Measurements from ENCODE around the gene PFN2. TPM values are rescaled to one million over a fixed set of nuclear protein-coding genes. Genes with fewer than 3 reads are reported as not detected.
A peak's percentile ranks its signal among the peaks of the same experiment; 100 is the strongest.
"Not testable (repeated sequence)": the region's sequence is repeated elsewhere in the genome, so short reads cannot be mapped to it uniquely, and the experiment has no call there.

PFN2 gene
- total RNA-seq, 4 donors from 2014 or later = 7.1 to 15.9 (median 12.6) TPM

DNA sequence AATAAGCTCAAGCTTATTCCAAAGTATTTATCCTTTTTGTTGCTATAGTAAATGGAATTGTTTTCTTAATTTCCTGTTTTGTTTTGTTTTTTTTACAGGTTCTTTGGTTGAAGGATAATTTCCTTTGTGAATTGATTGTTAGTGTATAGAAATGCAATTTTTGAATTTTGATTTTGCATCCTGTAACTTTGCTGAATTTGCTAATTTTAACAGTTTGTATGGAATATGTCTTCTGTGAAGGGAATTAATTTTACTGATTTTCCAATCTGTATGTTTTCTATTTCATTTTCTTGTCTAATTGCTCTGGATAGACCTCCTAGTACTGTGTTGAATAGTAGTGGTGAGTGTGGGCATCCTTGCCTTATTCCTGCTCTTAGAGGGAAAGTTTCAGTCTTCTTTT is 28.3 kb downstream of the PFN2 start:
- TF ChIP-seq CTCF (IDR thresholded peaks at IDR 0.05) (no peak), POLR2A (IDR thresholded peaks at IDR 0.05) (no peak)
- no peak overlapping the region for H3K4me3 ChIP-seq (ENCODE audit: low read depth, poor library complexity, severe bottlenecking)
- DNase-seq (ENCODE audit: low spot score in 2 of 2) = no peak
- intact Hi-C loops (cut with DNase I; ENCODE audit: low total_unique reads) = no loop called here

DNA sequence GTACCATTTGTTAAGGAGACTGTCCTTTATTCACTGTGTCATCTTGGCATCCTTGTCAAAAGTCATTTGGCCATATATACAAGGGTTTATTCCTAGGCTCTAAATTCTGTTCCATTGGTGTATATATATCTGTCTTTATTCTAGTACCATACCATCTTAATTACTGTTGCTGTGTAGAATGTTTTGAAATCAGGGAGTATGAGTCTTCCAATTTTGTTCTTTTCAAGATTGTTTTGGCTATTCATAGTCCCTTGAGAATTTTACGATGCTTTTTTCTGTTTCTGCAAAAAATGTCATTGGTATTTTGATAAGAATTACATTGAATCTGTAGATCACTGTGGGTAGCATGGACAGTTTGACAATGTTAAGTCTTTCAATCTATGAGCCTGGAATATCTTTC is 28.7 kb downstream of the PFN2 start:
- intact Hi-C loops (cut with DNase I; ENCODE audit: low total_unique reads) = no loop called here
- H3K4me3 ChIP-seq (ENCODE audit: low read depth, poor library complexity, severe bottlenecking) = no peak overlapping the region

DNA sequence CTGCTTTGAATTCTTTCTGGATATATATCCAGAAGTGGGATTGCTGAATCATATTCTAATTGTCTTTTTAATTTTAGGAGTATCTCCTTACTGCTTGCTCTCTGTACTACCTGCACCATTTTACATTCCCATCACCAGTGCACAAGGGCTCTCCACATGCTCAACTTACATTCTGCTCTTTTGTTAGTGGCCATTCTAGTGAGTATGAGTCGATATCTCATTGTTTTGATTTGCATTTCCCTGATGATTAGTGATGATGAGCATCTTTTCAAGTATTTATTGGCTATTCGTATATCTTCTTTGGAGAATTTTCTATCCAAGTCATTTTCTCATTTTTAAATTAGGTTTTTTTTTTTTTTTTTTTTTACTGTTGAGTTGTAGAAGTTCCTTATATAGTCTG is 29.5 kb downstream of the PFN2 start:
- no peak overlapping the region for H3K4me3 ChIP-seq (ENCODE audit: low read depth, poor library complexity, severe bottlenecking)
- intact Hi-C loops (cut with DNase I; ENCODE audit: low total_unique reads) = no loop called here
- no peak for DNase-seq (ENCODE audit: low spot score in 2 of 2)
- no peak for TF ChIP-seq CTCF (IDR thresholded peaks at IDR 0.05)
- TF ChIP-seq POLR2A (IDR thresholded peaks at IDR 0.05) = no peak
- WGBS, 2 donors = 92 to 94% methylated on average over 2 of the region's 2 CpGs

More for the DNA sequence above, 28.7 kb downstream of the PFN2 start:
- DNase-seq (ENCODE audit: low spot score in 2 of 2) = no peak
- no peak for TF ChIP-seq POLR2A (IDR thresholded peaks at IDR 0.05)
- TF ChIP-seq CTCF (IDR thresholded peaks at IDR 0.05) = no peak
- WGBS, 2 donors = 68 to 80% methylated on average over 1 of the region's 1 CpG

DNA sequence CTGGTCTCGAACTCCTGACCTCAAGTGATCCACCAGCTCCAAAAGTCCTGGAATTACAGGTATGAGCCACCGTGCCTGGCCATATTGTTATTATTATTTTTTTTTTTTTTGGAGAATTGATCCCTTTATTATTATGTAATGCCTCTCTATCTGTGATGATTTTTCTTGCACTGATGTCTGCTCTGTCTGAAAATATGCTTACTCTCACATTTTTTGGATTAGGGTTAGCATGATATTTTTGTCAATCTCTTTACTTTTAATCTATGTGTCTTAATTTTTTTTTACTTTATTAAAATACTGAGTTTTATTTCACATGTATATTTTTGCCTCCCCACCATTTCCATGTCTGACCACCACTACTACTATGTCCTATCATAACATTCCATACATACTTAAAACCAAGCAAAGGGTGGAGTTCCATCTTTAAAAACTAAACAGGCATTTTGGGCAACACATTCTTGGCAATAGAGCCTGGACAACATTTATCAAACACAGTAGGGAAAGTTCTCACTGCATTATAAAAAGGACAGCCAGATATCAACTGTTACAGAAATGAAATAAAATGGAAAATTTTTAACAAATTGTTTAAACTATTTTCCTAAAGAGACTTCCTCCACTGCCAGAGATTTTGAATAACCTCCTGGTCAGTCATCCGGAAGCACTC is 32.2 kb downstream of the PFN2 start:
- intact Hi-C loops (cut with DNase I; ENCODE audit: low total_unique reads); DNase-seq (ENCODE audit: low spot score in 2 of 2); H3K4me3 ChIP-seq (ENCODE audit: low read depth, poor library complexity, severe bottlenecking): not testable (repeated sequence)
- 92 to 95% methylated on average over 3 of the region's 3 CpGs for WGBS, 2 donors

GRCh38 chr3:149936812-149937230 is 33.9 kb downstream of the PFN2 start:
- intact Hi-C loops (cut with DNase I; ENCODE audit: low total_unique reads) = no loop called here
- 52 to 74% methylated on average over 7 of the region's 7 CpGs for WGBS, 2 donors
- no peak overlapping the region for H3K4me3 ChIP-seq (ENCODE audit: low read depth, poor library complexity, severe bottlenecking)
- TF ChIP-seq CTCF (IDR thresholded peaks at IDR 0.05) (no peak), POLR2A (IDR thresholded peaks at IDR 0.05) (no peak)
- DNase-seq (ENCODE audit: low spot score in 2 of 2) = no peak

- intact Hi-C loops (cut with DNase I; ENCODE audit: low total_unique reads) = no loop called here
- DNase-seq (ENCODE audit: low spot score in 2 of 2) = peak; percentile 46 to 87
- TF ChIP-seq POLR2A (IDR thresholded peaks at IDR 0.05) (no peak), CTCF (IDR thresholded peaks at IDR 0.05) (no peak)
- H3K4me3 ChIP-seq (ENCODE audit: low read depth, poor library complexity, severe bottlenecking) = no peak overlapping the region
Observed at GRCh38 chr3:149934524-149934923, 36.2 kb downstream of the PFN2 start.
